NK-92 (cell line): Measurements from ENCODE around the gene PNPLA2.

Experiments
- DNase-seq: peaks from one replicate; lab custom pipeline; 2025; ENCODE audit not compliant: unreplicated experiment; lab: John Stamatoyannopoulos, UW

Gene PNPLA2, protein sequence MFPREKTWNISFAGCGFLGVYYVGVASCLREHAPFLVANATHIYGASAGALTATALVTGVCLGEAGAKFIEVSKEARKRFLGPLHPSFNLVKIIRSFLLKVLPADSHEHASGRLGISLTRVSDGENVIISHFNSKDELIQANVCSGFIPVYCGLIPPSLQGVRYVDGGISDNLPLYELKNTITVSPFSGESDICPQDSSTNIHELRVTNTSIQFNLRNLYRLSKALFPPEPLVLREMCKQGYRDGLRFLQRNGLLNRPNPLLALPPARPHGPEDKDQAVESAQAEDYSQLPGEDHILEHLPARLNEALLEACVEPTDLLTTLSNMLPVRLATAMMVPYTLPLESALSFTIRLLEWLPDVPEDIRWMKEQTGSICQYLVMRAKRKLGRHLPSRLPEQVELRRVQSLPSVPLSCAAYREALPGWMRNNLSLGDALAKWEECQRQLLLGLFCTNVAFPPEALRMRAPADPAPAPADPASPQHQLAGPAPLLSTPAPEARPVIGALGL

DNA sequence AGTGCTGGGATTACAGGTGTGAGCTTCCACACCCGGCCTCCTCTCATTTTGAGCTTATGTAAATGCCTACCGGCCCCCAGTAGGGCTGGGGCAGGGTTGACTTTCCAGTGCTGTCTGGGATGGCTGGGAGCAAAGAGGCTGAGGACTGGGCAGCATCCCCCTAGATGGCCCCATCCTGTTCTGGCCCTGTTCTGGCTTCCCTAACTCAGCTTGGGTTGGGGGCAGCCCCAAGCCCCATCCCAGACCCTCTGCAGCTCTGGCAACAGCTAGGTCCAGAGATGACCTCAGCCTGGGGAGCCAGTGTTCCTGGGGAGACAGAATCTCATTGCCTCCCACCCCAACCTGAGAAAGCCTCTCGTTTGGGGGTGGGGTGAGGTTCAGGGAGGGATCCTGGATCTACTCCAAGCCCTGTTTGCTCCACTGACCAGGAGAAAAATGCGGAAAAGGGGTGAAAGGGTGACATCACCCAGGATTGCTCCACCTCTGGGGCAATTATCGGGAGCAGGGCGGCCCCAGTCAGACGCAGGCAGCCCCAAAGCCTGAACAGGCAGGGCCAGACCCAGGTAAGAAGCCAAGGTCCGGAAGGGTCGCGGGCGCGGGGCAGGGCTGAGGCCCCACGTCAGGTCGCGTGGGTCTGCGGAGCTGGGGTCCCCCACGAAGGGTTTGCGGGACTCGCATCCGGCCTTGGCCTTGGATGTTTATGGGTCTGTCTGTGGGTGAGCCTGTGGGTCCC is at the start of gene PNPLA2:
TSS of gene PNPLA2 (plus strand) at position 519 of the 733 bp plus-strand sequence. CDS start 805 bp downstream, outside the sequence.
- no peak for DNase-seq

DNA sequence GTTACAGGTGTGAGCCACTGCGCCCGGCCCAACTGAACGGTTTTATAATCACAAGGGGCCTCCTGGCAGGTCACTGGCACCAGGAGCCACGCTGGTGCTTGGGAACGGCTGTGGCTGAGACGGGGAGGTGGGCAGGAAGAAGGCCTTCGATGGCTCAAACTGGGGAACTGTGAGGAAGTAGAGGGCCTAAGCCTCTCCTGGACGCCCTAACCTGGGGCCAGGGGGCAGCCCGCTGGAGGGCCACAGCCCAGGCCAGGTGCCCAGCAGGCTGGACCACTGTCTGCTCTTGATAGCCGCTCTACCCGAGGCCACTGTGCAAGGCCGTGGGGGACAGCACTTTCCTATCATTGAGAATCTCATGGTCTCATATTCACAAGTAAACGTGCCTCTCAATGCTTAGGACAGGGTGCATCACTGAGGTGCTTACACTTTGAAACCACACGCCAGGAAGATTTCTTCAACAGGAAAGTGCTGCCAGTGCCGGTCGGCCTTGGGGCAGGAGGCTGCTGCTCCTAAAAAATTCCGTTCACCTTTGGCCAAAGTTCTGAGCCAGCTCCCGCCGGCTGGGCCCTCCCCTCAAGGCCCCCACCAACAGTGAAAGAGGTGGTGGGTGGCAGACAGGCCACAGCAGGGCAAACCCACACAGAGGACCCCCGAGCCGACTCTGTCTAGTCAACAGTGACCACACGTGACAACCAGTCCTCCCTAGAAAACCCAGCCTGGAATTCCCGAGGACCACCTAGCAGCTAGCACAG is 48.6 kb upstream of the PNPLA2 start:
- no peak for DNase-seq

DNA sequence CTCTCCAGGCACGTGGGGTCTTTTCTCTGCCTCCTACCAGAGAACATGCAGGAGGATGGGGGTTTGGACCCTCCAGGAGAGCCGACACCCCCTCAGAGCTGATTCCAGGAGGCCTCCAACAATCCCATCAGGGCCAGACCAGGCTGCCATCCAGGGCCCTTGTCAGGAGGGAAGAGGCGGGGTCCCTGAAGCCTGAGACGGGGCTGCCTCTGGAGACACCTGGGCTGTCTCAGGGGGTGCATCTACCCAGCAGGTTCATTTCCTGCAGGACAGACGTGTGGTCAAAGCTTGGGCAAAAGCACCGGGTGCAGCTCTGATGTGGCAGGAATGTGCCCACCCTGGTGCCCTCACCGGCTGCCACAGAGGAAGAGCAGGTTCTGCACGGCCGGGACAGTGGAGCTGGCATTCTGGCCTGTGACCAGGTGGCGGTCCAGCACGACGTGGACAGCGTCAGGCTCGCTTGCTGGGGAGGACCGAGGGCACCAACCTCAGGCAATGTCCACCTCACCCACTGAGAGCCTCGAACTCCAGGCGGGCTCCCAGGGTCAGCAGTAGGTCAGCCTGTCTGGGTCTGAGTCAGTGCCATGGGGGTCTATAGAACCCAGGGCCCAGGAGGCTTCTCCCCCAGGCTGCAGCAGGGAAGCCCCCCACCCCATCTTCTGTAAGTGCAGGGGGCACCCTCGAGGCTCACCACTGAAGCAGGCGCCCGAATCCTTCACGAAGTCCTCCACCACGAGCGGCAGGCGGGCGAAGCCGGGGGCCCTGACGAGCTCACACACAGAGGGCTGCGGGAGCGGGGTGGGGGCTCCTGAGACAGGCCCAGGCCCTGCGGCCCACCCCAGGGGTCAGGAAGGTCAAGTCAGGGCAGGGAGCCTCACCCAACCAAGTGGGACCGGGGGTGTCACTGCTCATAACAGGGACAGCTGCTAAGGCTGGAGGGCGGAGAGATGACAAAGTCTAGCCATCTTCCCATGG is 47.8 kb upstream of the PNPLA2 start:
- DNase-seq, result no peak

DNA sequence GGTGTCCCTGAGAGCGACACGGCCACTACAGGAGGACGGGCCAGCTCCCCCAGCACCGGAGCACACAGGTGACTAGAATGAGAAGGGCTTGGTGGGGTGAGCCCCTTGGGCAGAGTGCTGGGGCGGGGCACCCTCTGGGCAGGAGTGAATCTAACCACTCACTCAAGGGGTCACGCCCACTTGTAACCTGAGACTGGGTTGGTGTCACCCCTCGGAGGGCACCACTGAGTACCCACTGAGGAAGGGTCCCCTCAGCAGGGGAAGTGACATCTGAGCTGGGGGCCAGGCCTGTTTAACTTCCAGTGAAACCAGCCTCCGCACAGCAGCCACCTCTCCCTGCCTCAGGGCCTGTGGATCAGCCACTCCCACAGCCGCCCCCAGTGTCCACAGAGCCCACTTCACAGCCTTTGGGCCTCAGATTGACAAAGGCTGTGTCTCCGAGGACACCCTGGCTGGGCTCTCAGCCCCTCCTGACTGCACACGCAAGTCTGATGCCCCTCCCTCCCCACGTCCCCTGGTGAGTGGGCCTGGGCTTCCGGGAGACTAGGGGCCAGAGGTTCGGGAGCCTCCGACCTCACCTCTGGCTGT is 47.0 kb upstream of the PNPLA2 start:
- no peak for DNase-seq

DNA sequence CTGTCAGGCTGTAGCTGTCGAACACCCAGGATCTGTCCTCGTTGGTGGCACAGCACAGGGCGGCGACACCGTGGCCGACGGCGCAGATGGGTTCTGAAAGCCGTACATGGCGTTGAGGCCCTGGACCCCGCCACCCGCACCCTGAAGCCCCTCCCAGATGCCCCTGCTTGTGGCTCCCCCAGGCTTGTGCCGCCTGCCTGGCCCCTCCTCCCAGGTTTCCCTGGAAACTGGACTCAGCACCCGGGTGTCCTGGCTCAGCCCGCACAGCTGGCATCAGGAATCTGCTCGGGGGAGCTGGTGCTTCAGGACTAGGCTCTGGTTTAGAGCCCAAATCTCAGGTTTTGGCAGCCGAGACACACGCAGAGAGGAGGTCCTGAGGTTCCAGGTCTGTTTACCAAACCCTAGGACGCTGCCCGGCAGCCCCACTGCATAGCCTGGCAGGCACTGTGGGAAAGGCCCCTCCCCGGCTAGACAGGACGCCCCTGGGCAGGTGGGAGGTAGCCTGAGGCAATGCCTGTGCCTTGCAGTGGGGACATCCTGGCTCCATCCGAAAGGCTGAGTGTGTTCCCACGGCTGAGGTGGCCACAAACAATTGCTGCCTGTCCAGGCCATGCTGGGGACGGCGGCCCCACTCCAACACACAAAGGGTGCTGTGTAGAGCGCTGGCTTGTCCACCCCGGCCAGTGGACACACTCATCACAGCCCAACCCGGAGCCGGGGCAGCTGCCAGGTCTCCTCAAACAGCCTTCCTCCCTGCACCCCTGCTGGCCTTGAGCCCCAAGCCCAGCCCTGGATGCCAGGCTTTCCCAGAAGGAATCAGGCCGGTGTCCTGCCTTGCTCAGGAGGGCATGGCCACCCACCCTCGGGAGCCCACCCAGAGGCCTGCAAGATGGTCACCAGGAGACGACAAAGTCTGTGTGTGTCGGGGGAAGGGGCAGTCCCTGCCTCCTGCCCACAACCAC is 46.0 kb upstream of the PNPLA2 start:
- no peak for DNase-seq

DNA sequence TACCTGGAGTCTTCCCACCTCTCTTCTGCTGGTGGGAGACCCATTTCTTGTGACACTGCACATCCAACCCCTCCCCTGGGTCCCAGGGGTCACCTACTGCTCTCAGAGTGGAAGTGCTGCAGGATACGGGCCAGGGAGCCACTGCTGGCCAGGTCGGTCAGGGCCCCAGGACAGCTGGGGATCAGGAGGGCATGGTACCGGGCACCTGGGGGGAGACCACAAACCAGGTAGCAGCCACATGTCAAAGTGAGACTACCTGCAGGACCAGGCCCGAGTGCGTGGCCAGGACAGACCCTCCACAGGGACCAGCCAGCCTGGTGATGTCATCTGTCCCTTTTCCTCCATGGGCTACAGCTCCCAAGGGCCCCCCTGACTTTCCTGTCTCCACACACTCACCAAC is 45.3 kb upstream of the PNPLA2 start:
- no peak for DNase-seq

DNA sequence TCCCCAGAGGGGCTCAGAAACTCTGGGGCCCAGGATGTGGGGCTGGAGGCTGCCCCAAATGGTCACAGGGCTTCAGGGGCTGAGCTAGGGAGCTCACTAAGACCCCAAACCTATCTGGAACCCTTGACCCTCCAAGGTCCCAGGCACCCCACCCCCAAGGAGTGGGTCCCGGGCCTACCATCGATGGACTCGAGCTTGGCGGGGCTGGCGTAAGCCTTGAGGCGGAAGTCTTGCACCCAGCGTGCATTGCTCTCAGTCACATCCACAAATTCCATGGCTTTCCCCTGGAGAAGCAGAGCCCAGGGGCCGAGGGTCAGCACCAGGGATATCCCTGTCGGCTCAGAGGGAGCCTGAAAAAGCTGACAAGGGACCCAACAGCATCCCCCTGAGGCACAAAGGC is 44.9 kb upstream of the PNPLA2 start:
- no peak for DNase-seq

DNA sequence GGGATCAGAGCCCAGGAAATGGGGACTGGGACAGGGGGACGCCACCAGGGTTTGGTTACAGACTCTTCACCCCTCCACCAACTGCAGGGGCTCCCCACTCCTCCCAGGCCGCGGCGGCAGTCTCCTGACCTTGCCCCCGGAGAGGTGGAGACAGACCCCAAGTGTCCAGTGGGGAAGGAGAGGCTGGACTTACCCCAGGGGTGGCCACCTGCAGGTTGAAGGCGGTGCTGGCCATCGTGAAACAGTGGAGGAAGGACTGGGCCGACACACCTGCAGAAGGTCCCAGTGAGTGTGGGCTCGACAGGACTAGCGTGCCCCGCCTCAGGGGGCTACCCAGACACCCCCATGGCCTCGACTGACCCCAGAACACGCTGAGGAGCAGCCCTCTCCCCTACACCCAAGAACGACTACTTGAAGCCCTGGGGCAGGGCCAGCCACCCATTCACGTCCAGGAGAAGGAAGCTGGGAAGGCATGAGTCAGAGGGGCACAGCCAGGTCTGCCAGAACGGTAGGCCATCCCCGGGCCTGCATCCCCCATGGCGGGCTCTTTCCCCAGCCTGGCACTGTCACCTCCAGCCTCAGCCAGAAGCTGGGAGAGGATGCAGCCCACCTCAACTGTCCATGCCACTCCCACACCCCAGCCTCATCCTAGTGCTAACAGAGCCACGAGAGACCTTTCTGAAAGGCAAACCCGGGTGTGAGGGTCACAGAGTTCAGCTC is 43.7 kb upstream of the PNPLA2 start:
- no peak for DNase-seq

DNA sequence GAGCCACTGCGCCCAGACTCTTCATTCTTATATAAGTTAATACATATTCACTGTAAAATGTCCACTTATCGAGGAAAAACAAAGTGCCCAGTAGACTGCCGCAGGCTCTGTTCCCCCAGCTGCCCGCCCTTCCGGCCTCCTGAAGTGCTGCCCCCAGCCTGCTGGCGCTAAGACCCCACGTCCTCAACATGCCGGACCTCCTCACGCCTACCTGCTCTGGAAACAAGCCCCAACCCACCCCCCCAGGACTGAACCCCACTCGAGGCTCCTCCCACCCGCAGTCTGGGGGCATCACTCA is 42.5 kb upstream of the PNPLA2 start:
- DNase-seq, result no peak

DNA sequence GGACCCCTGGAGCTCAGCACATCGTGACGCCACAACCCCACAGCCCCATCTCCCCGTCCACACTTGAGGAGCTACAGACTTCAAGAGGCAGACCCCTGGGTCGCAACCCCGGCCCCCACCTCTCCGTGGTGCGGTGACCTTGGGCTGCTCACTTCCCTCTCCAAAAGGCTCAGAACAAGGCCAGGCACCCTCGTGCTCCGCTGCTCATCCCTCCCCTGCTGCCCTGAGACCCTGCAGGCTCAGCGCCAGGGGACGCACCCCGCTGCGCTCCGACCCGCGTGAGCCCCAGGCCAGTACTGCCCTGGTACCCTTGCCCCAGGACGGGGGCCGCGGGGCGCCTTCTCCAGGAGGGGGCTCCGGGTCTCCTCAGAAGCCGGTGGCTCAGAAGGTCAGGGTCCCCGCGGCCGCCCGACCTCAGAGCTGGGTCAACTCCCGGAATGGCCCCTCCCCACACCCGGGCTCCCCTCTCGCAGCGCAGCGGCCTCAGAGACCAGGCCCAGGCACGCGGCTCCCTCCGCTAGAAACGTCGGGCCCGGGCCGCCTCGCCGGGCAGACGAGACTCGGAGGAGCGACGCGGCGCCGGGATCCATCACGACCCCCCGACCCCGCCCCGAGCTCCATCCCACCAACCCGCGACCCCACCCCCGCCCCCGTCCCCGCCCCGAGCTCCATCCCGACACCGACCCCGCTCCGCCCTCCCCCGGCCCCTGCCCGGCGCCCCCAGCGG is 42.0 kb upstream of the PNPLA2 start:
- DNase-seq, result no peak

DNA sequence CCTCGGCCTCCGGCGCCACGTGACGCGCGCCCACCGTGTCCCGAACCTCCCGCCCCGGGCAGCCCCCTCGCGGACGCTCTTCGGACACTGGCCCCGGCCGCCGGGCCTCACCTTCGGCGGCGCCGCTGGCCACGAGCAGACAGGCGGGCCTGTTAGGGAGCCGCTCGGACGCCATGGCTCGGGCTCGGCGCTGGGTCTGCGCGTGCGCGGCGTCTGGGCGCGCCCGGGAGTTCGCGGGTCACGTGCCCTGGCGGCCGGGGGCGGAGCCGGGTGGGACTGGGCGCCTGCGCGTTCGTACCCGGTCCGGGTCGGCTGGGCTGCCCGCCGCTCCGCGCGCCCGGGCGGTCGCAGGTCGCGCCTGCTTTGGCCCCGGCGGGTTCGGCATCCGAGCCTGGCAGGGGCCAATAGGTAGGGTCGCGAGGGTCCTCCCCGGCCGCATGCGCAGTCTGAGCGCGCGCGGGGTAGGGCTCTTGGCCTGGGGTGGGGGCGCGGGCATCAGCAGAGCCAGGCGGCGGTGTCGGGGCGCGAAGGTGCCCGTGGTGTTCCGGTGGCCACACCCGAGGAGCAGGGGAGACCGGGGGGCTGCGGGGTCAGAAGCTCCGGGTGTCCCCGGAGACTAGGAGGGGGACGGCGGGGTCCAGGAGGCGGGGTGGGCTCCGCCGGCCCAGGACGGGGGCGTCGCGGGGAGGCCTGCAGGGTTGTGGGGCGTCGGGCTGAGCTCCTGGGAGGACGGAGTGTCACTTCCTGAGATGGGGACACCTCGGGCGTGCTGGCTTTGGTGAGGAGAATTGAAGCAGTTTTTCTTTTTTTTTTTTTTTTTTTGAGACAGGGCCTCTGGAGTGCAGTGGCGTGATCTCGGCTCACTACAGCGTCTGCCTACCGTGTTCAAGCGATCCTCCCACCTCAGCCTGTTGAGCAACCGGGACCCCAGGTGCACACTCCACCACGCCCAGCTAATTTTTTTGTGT is 41.1 kb upstream of the PNPLA2 start, which contains the start of gene GATD1:
TSS of gene GATD1 (minus strand) at position 200 of the 968 bp plus-strand sequence. CDS start at position 175, 25 bp downstream.
- DNase-seq, result peak; percentile 58

DNA sequence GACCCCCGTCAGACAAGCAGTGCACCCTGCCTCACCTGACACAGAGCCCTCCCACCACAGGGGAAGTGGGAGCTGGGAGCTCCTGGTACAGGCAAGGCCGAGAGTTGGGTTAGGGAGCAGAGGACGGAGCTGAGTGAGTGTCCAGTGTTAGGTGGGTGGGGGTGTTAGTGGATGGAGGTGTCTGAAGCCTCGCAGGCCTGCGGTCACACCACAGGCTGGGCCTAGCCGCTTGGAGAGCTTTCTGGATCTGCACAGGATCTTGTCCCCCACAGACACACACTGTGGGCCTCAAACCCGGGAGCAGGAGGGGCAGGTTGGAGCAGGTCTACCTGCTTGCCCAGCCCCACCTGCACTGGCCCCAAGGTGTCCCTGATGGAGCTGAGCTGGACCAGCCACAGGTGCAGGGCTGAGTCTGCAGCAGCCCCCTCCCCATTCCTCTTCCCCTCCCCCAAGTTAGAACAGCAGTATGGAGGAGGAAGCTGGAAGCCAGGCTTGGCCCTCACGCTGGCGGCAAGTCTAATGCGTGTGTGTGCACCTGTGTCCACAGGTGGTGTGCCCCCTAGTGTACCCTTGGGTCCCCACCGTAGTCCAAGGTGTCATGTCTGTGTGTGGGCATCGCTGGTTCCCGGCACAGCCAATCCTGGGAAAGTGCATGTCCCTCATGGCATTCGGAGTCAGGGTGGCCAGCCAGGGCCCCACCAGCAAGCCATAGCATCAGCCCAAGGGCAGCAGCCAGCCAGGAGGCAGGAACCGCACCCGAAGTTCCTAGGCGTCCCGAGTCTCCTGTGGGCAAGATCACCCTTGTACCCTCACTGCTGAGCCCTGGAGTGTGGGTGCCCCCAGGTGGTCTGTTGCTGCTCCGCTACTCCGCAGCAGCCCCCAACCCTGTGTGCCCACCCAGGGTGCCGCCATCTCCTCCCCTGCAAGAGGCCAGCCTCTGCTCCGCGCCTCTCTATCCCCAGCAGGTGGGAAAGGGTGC is 39.4 kb upstream of the PNPLA2 start:
- DNase-seq, result no peak

DNA sequence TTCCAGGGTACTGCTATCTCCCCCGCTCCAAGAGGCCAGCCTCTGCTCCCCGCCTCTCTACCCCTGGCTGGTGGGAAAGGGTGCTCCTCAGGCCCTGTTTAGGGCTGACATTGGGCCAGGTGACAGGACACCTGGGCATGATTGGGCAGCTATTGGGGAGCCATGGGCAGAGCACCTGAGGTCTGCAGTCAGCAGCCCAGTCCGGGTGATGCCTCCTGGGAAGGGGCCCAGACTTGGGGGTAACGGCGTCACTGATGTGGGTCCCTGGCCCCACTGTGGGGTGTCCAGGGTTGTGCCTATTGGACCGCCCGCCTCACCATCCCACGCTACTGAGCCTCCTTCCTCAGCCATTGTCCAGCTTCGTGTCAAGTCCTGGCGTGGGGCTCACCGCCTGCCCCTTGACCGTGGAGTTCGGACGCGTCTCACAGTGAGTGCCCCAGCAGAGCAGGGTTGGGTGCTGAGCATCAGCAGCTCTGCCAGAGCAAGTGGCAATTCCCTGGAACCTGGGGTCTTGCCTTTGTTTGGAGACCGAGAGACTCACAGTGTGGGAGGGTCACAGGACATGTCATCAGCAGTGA is 38.7 kb upstream of the PNPLA2 start:
- DNase-seq, result no peak

DNA sequence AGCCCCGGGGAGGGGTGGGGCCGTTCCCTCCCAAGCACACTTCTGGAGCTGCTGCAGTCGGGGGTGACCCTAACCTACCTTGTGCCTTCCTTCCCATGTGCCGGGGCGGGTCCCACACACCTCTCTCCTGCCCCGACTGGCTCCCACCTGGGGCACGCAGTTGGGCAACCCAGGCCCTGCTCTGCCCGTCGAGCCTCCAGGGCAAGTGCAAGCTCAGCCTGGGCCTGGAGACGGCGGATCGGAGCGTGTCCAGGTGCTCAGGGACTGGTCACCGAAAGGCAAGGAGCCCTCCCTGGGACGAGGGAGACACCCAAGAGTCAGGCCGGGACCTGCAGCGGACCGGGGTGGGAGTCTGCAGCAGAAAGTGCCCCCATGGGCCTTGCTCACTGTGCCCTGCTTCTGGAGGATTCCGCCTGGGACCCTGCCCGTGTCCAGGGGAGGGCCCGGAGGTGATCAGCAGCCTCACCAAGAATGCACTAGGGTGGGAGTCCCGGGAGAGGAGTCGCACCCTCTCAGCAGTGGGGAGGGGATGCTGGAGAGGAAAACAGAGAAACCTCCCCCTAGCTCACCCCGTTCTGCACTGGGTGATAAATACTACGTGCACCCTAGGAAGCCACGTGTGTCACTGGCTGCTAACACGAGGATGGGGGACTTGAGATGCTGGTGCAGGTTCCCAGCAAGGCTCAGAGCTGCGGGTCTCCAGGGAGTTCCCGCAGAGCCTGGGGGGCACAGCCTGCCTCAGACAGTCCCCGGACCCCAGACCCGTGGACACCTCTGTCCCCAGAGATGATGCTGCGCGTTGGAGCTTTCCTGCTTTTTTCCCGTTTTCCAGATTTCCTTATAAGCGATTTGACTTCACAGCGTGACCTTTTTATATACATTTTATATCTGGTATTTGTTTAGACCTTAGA is 36.2 kb upstream of the PNPLA2 start:
- no peak for DNase-seq
